ENCODE results near the gene SAMD13. TPM values are rescaled to one million over a fixed set of nuclear protein-coding genes. Genes with fewer than 3 reads are reported as not detected.

SAMD13 gene
- total and polyA plus RNA-seq, 10 donors = 0.39 to 2.8 (median 1.5) TPM

GRCh38 chr1:84366786-84367185 is 65.3 kb downstream of the SAMD13 start:
- Histone ChIP-seq H3K9me3 (no peaks in the 10 kb centered on the region), H3K27ac (peak overlapping the region in 7 of 8 donors; percentile 39 to 70 (median 58)), H3K36me3 (no peaks in the 10 kb centered on the region), H3K4me1 (peaks cover 0 to 5% (median 0%) of the 10 kb centered on the region in 6 donors), H3K4me3 (no peak overlapping the region), H3K27me3 (replicated peaks in 1 of 7) (no peaks in the 10 kb centered on the region)
- TF ChIP-seq CTCF (IDR thresholded peaks at IDR 0.05 in 8 of 11, conservative IDR thresholded peaks at IDR 0.05 in 3 of 11) = no peak
- TF ChIP-seq POLR2AphosphoS5 (IDR thresholded peaks at IDR 0.05) = no peak
- no peak for TF ChIP-seq POLR2A (IDR thresholded peaks at IDR 0.05)
- intact Hi-C loops (cut with DNase I; ENCODE audit: low total_unique reads) = no loop called here
- no peak for DNase-seq
- WGBS, 5 donors = 72 to 97% (median 87%) methylated on average over 2 of the region's 2 CpGs

GRCh38 chr1:84367219-84367618 is 65.7 kb downstream of the SAMD13 start:
- H3K27me3 ChIP-seq (replicated peaks in 1 of 7) = no peaks in the 10 kb centered on the region
- peak overlapping the region in 5 of 8 donors; percentile 40 to 70 (median 67) for H3K27ac ChIP-seq
- TF ChIP-seq POLR2AphosphoS5 (IDR thresholded peaks at IDR 0.05) = no peak
- no peak for TF ChIP-seq POLR2A (IDR thresholded peaks at IDR 0.05)
- no peak for TF ChIP-seq CTCF (IDR thresholded peaks at IDR 0.05 in 8 of 11, conservative IDR thresholded peaks at IDR 0.05 in 3 of 11)
- H3K4me1 ChIP-seq = peaks cover 0 to 5% (median 0%) of the 10 kb centered on the region in 6 donors
- no peak overlapping the region for H3K4me3 ChIP-seq
- intact Hi-C loops (cut with DNase I; ENCODE audit: low total_unique reads) = no loop called here
- 68 to 91% (median 74%) methylated on average over 1 of the region's 1 CpG for WGBS, 5 donors
- no peaks in the 10 kb centered on the region for H3K36me3 ChIP-seq
- H3K9me3 ChIP-seq = no peaks in the 10 kb centered on the region
- no peak for DNase-seq

- intact Hi-C loops (cut with DNase I; ENCODE audit: low total_unique reads) = no loop called here
- TF ChIP-seq POLR2A (IDR thresholded peaks at IDR 0.05) = no peak
- no peak for TF ChIP-seq CTCF (IDR thresholded peaks at IDR 0.05 in 8 of 11, conservative IDR thresholded peaks at IDR 0.05 in 3 of 11)
- no peak for TF ChIP-seq POLR2AphosphoS5 (IDR thresholded peaks at IDR 0.05)
- DNase-seq = no peak
- H3K4me3 ChIP-seq = no peak overlapping the region
- no peak overlapping the region for H3K27ac ChIP-seq
- no peaks in the 10 kb centered on the region for H3K36me3 ChIP-seq
- H3K9me3 ChIP-seq = no peaks in the 10 kb centered on the region
- no peaks in the 10 kb centered on the region for H3K27me3 ChIP-seq (replicated peaks in 1 of 7)
- WGBS, 5 donors = 91 to 96% (median 96%) methylated on average over 5 of the region's 5 CpGs
- H3K4me1 ChIP-seq = peaks cover 0 to 5% (median 0%) of the 10 kb centered on the region in 6 donors
Measured at GRCh38 chr1:84368441-84368840, 66.9 kb downstream of the SAMD13 start.

GRCh38 chr1:84370266-84370665 is 68.8 kb downstream of the SAMD13 start:
- no peak overlapping the region for H3K4me3 ChIP-seq
- H3K4me1 ChIP-seq = peaks cover 0 to 5% (median 0%) of the 10 kb centered on the region in 6 donors
- intact Hi-C loops (cut with DNase I; ENCODE audit: low total_unique reads) = no loop called here
- no peak overlapping the region for H3K27ac ChIP-seq
- H3K36me3 ChIP-seq = no peaks in the 10 kb centered on the region
- no peak for TF ChIP-seq POLR2AphosphoS5 (IDR thresholded peaks at IDR 0.05)
- TF ChIP-seq POLR2A (IDR thresholded peaks at IDR 0.05) = no peak
- no peak for TF ChIP-seq CTCF (IDR thresholded peaks at IDR 0.05 in 8 of 11, conservative IDR thresholded peaks at IDR 0.05 in 3 of 11)
- H3K9me3 ChIP-seq = no peaks in the 10 kb centered on the region
- WGBS, 5 donors = 82 to 100% (median 96%) methylated on average over 1 of the region's 1 CpG
- no peaks in the 10 kb centered on the region for H3K27me3 ChIP-seq (replicated peaks in 1 of 7)
- DNase-seq = no peak

All from spleen (tissue), 11 donors.